SK-N-SH (cell line): ENCODE results near the gene TEAD2. TPM values are rescaled to one million over a fixed set of nuclear protein-coding genes. Genes with fewer than 3 reads are reported as not detected.

ENCODE experiments used
- CTCF ChIA-PET: fragments of 300-600, 350-600 bp; formaldehyde crosslinking; extraction: SDS; loops from one replicate; lab custom pipeline; 2021; lab: Yijun Ruan, JAX
- POLR2A ChIA-PET: fragments of 350-600 bp; sonication (Branson Sonifier 250); formaldehyde crosslinking; extraction: SDS; loops from one replicate; lab custom pipeline; 2020; ENCODE audit warnings: antibody characterized with exemption, inconsistent platforms; lab: Yijun Ruan, JAX
- DNase-seq: peaks from one replicate; pipeline ENCODE4 v3.0.0; 2012
- H2AFZ ChIP-seq: fragments of 200-600 bp; sonication (generic); 2 replicates; pipeline ENCODE4 v1.8.1; 2016; ENCODE audit warnings: antibody characterized with exemption, mild to moderate bottlenecking, low read depth
- H3F3A ChIP-seq: fragments of 200-600 bp; sonication (generic); replicated peaks from 2 replicates; pipeline ENCODE3; 2016; ENCODE audit warnings: antibody characterized with exemption, mild to moderate bottlenecking; ENCODE audit not compliant: insufficient read depth
- H3K27ac ChIP-seq, 2 experiments: fragments of 200-500 bp in 1 of 2; fragments of 200-600 bp in 1 of 2; sonication (Bioruptor generic) in 1 of 2; sonication (generic), shearing (Covaris generic) in 1 of 2; 2 replicates each; pipeline versions ENCODE4 v1.5.1 to v1.6.1; 2014 to 2016; ENCODE audit warnings: low read depth in 2 of 2, inconsistent platforms in 1 of 2, low read length in 1 of 2, mild to moderate bottlenecking in 1 of 2, mixed read lengths in 1 of 2
- H3K27me3 ChIP-seq: fragments of 200-600 bp; sonication (generic), shearing (Covaris generic); 2 replicates; pipeline ENCODE4 v1.6.1; 2016; ENCODE audit warnings: mixed run types; ENCODE audit not compliant: insufficient read depth
- H3K36me3 ChIP-seq, 2 experiments: fragments of 200-500 bp in 1 of 2; fragments of 200-600 bp in 1 of 2; sonication (Bioruptor generic) in 1 of 2; sonication (generic) in 1 of 2; replicated peaks in 1 of 2; 2 replicates each; pipeline versions ENCODE3 to v1.5.1; 2014 to 2016; ENCODE audit warnings: low read length in 1 of 2, mild to moderate bottlenecking in 1 of 2; ENCODE audit not compliant: insufficient read depth in 2 of 2, control insufficient read depth in 1 of 2
- H3K4me1 ChIP-seq, 2 experiments: fragments of 200-500 bp in 1 of 2; fragments of 200-600 bp in 1 of 2; sonication (Bioruptor generic) in 1 of 2; sonication (generic), shearing (Covaris generic) in 1 of 2; 2 replicates each; pipeline versions ENCODE4 v1.5.1 to v1.6.1; 2014 to 2016; ENCODE audit warnings: low read depth in 1 of 2, low read length in 1 of 2, mixed run types in 1 of 2; ENCODE audit not compliant: insufficient read depth in 2 of 2, control insufficient read depth in 1 of 2
- H3K4me2 ChIP-seq: fragments of 200-600 bp; sonication (generic), shearing (Covaris generic); 2 replicates; pipeline ENCODE4 v1.6.1; 2017; ENCODE audit warnings: mixed run types
- H3K4me3 ChIP-seq, 2 experiments: fragments of 200-500 bp in 1 of 2; fragments of 200-600 bp in 1 of 2; sonication (Bioruptor generic) in 1 of 2; sonication (generic), shearing (Covaris generic) in 1 of 2; 2 replicates each; pipeline versions ENCODE4 v1.5.1 to v1.8.1; 2014 to 2016; ENCODE audit warnings: low read depth in 2 of 2, inconsistent platforms in 1 of 2, low read length in 1 of 2, mild to moderate bottlenecking in 1 of 2, mixed read lengths in 1 of 2, moderate library complexity in 1 of 2
- H3K79me2 ChIP-seq: fragments of 200-600 bp; sonication (generic); 2 replicates; pipeline ENCODE4 v1.8.1; 2017; ENCODE audit warnings: mild to moderate bottlenecking; ENCODE audit not compliant: insufficient read depth
- H3K9ac ChIP-seq: fragments of 200-600 bp; sonication (generic); 2 replicates; pipeline ENCODE4 v1.6.1; 2017; ENCODE audit warnings: mixed run types
- H3K9me2 ChIP-seq: fragments of 200-600 bp; sonication (generic); 2 replicates; pipeline ENCODE4 v1.6.1; 2017; ENCODE audit warnings: mixed run types
- H3K9me3 ChIP-seq: fragments of 200-600 bp; sonication (generic); 2 replicates; pipeline ENCODE4 v1.6.1; 2017; ENCODE audit warnings: mixed run types, mild to moderate bottlenecking, moderate library complexity
- H4K20me1 ChIP-seq: fragments of 200-600 bp; sonication (generic); 2 replicates; pipeline ENCODE4 v1.6.1; 2017; ENCODE audit warnings: mild to moderate bottlenecking, mixed run types; ENCODE audit not compliant: insufficient read depth
- CHD2 ChIP-seq: fragments of 150-350 bp; IDR thresholded peaks from 2 replicates; pipeline ENCODE4 v1.6.1; 2018; ENCODE audit warnings: low read length; ENCODE audit not compliant: partially characterized antibody
- EZH2phosphoT487 ChIP-seq: fragments of 200-600 bp; sonication (generic); IDR thresholded peaks from 2 replicates; pipeline ENCODE4 v1.6.1; 2017; ENCODE audit warnings: low read depth, mixed run types, mild to moderate bottlenecking, antibody characterized with exemption, moderate library complexity, borderline replicate concordance
- FOXM1 ChIP-seq: IDR thresholded peaks from 2 replicates; pipeline ENCODE4 v1.4.0; 2012; ENCODE audit warnings: low read depth, mild to moderate bottlenecking
- GABPA ChIP-seq: IDR thresholded peaks from 2 replicates; pipeline ENCODE4 v1.4.0; 2012; ENCODE audit warnings: low read depth, mild to moderate bottlenecking
- JUND ChIP-seq: IDR thresholded peaks from 2 replicates; pipeline ENCODE4 v1.4.0; 2012
- MAX ChIP-seq: IDR thresholded peaks from 2 replicates; pipeline ENCODE4 v1.4.0; 2012; ENCODE audit warnings: low read depth
- MEF2A ChIP-seq: IDR thresholded peaks from 2 replicates; pipeline ENCODE4 v1.4.0; 2012; ENCODE audit warnings: low read depth, borderline replicate concordance
- NFIC ChIP-seq: IDR thresholded peaks from 2 replicates; pipeline ENCODE4 v1.4.0; 2012; ENCODE audit warnings: borderline replicate concordance
- POLR2AphosphoS5 ChIP-seq: IDR thresholded peaks from 2 replicates; pipeline ENCODE4 v1.6.1; 2012; ENCODE audit warnings: low read depth, low read length
- SIN3A ChIP-seq: IDR thresholded peaks from 2 replicates; pipeline ENCODE4 v1.6.1; 2012; ENCODE audit warnings: low read depth, mild to moderate bottlenecking, low read length, moderate library complexity, borderline replicate concordance
- TEAD4 ChIP-seq: IDR thresholded peaks from 2 replicates; pipeline ENCODE4 v1.4.0; 2012; ENCODE audit warnings: mild to moderate bottlenecking, borderline replicate concordance; ENCODE audit not compliant: insufficient read depth
- USF1 ChIP-seq: IDR thresholded peaks from 2 replicates; pipeline ENCODE4 v1.4.0; 2012; ENCODE audit warnings: low read depth, borderline replicate concordance
- WGBS: methylation state at CpG from one replicate; pipeline ENCODE4 v1.1.6; 2017; ENCODE audit warnings: low lambda C conversion rate; 5-methylcytosine and 5-hydroxymethylcytosine counted together
- polyA plus RNA-seq, 3 experiments: library from polyadenylated mRNA; depleted of rRNA; stranded (reverse); fragments of >200 nt; gene quantifications; 2 replicates each; pipeline ENCODE4 v1.2.3, GENCODE V29; 2012
- TF ChIP-seq, protein P1 (sequence below): IDR thresholded peaks from 2 replicates; pipeline ENCODE4 v1.4.0; 2012; ENCODE audit warnings: low read depth, borderline replicate concordance

The TEAD2 gene
- polyA plus RNA-seq, 1 of the 3 experiments (the other 2 are of a cell fraction), result 27.9 TPM

GRCh38 chr19:49390929-49391359 lies 28.7 kb upstream of the TEAD2 start:
- Histone ChIP-seq H3K9ac (no peak overlapping the region), H3K27me3 (peaks cover 34% of the 10 kb centered on the region), H2AFZ (no peak overlapping the region), H3K9me3 (no peaks in the 10 kb centered on the region), H3F3A (peaks cover 9% of the 10 kb centered on the region), H3K4me1 (peaks cover 0 to 3% of the 10 kb centered on the region in 2 experiments; a peak in 1 of 4 replicates), H3K36me3 (no peaks in the 10 kb centered on the region), H3K79me2 (no peaks in the 10 kb centered on the region), H3K27ac (no peak overlapping the region), H3K4me3 (no peak overlapping the region), H3K4me2 (no peak overlapping the region), H4K20me1 (no peaks in the 10 kb centered on the region), H3K9me2 (no peaks in the 10 kb centered on the region)
- ChIA-PET POLR2A (no interaction called here), CTCF (interaction anchor here (0.7 to 8.8 kb wide), 13 partner anchors 8 to 480 kb away, joined by 3 to 149 read pairs (median 11); partner anchors contain the start of genes GFY and SLC17A7)
- 17% methylated on average over 8 of the region's 9 CpGs for WGBS
- TF ChIP-seq NFIC (no peak), SIN3A (no peak), MEF2A (no peak), USF1 (no peak), MAX (no peak), FOXM1 (no peak), GABPA (no peak)
- TF ChIP-seq, protein P1, sequence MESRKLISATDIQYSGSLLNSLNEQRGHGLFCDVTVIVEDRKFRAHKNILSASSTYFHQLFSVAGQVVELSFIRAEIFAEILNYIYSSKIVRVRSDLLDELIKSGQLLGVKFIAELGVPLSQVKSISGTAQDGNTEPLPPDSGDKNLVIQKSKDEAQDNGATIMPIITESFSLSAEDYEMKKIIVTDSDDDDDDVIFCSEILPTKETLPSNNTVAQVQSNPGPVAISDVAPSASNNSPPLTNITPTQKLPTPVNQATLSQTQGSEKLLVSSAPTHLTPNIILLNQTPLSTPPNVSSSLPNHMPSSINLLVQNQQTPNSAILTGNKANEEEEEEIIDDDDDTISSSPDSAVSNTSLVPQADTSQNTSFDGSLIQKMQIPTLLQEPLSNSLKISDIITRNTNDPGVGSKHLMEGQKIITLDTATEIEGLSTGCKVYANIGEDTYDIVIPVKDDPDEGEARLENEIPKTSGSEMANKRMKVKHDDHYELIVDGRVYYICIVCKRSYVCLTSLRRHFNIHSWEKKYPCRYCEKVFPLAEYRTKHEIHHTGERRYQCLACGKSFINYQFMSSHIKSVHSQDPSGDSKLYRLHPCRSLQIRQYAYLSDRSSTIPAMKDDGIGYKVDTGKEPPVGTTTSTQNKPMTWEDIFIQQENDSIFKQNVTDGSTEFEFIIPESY, result no peak
- DNase-seq, result no peak

GRCh38 chr19:49390131-49390928 lies 28.1 kb upstream of the TEAD2 start:
- Histone ChIP-seq H2AFZ (no peak overlapping the region), H3F3A (peaks cover 9% of the 10 kb centered on the region), H3K36me3 (no peaks in the 10 kb centered on the region), H3K9me2 (no peaks in the 10 kb centered on the region), H3K27me3 (peaks cover 40% of the 10 kb centered on the region)
- ChIA-PET CTCF (interaction anchor here (1.6 to 8.8 kb wide), 9 partner anchors 10 to 481 kb away, joined by 3 to 149 read pairs (median 24); partner anchors contain the start of genes GFY and SLC17A7), POLR2A (no interaction called here)
- DNase-seq, result no peak
- TF ChIP-seq TEAD4 (no peak), POLR2AphosphoS5 (no peak), JUND (no peak), EZH2phosphoT487 (no peak), CHD2 (no peak)
- TF ChIP-seq, all 33 proteins: peak for 0
- WGBS, result 52% methylated on average over 26 of the region's 26 CpGs
- no peak overlapping the region for H3K9ac ChIP-seq
- no peak overlapping the region for H3K4me2 ChIP-seq
- H3K27ac ChIP-seq, result no peak overlapping the region
- H3K4me1 ChIP-seq, result peaks cover 0 to 3% of the 10 kb centered on the region in 2 experiments; a peak in 1 of 4 replicates
- no peak overlapping the region for H3K4me3 ChIP-seq
- no peaks in the 10 kb centered on the region for H4K20me1 ChIP-seq
- H3K9me3 ChIP-seq, result no peaks in the 10 kb centered on the region
- no peaks in the 10 kb centered on the region for H3K79me2 ChIP-seq
